ENCODE measurements around the gene LYZL4. TPM values are rescaled to one million over a fixed set of nuclear protein-coding genes. Genes with fewer than 3 reads are reported as not detected.

LYZL4 gene
- total RNA-seq, 4 donors from 2014 or later = not detected

DNA sequence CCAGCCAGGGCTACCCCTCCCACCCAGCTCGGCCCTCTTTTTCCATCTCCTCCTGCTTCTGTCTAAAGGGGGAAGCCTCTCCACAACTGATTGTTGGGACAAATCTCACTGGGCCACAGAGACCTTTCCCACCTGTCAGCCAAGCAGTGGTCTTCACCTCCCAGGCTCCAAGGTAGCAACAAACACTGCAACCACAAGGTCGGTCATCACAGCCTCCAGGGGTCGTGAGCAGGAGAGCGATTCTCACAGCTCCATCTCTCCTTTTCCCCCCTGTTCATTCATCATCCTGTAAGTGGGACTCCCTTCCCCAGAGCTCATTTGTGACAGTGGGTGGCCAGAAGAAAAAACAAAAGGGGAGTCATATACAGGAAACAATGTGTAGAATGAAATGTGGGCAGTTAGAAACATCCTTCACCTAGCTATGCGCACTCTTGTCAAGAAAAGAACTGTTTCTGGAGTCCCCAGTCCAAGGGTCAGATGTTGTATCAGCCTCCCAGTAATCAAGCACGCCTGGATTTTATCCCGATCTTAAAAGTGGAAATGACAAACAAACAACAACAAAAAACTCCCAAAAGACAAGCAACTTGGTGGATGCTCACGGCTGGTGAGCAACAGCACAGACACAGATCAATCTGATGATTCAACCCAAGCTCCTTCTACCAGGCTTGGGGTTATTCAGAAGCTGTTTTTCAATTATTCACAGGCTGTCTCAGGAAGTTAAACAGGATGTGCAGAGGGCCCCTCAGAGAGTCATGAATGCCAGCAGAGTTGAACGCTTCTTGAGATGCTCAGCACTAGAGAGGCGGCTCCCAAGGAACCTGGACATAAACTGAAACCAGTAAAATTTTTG is 22.4 kb downstream of the LYZL4 start:
- Histone ChIP-seq H3K36me3 (no peaks in the 10 kb centered on the region), H3K27me3 (peaks cover 0 to 37% (median 0%) of the 10 kb centered on the region in 4 donors), H3K4me1 (no peaks in the 10 kb centered on the region), H3K9me3 (no peaks in the 10 kb centered on the region), H3K27ac (no peak overlapping the region), H3K4me3 (no peak overlapping the region)
- intact Hi-C loops (cut with DNase I) = no loop called here
- WGBS, 2 donors = 47 to 58% methylated on average over 9 to 10 of the region's 10 CpGs
- no peak for TF ChIP-seq POLR2A (IDR thresholded peaks at IDR 0.05)
- DNase-seq = no peak

DNA sequence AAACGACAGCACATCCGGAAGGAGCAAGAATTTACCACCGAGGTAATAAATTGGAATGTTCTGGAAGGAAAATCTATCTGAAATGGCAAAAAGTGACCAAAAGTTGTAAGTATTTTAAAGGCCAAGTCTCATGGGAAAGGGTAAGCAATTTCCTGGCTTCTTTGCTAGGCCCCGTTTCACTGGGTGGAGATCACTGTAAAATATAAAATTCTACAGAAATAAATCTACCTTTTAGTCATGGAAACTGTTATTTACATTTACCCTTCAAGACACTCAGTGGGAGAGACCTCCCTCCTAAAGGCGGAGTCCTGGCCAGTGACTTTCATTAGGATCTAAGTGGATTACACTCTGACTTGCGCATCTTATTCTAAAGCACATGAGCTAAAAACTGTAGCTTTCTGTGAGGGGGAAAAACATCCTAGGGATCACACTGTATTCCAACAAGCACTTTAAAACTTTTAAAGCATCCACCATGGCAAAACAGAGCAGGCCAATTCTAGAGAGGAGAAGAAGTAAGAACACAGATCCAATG is 28.8 kb downstream of the LYZL4 start:
- Histone ChIP-seq H3K4me1 (peaks cover 0 to 1% (median 0%) of the 10 kb centered on the region in 3 donors), H3K9me3 (no peaks in the 10 kb centered on the region), H3K36me3 (no peaks in the 10 kb centered on the region), H3K27me3 (peaks cover 0 to 6% (median 0%) of the 10 kb centered on the region in 4 donors), H3K4me3 (no peak overlapping the region), H3K27ac (no peak overlapping the region)
- intact Hi-C loops (cut with DNase I) = no loop called here
- WGBS, 2 donors = 90 to 91% methylated on average over 6 of the region's 6 CpGs
- TF ChIP-seq, protein P1, sequence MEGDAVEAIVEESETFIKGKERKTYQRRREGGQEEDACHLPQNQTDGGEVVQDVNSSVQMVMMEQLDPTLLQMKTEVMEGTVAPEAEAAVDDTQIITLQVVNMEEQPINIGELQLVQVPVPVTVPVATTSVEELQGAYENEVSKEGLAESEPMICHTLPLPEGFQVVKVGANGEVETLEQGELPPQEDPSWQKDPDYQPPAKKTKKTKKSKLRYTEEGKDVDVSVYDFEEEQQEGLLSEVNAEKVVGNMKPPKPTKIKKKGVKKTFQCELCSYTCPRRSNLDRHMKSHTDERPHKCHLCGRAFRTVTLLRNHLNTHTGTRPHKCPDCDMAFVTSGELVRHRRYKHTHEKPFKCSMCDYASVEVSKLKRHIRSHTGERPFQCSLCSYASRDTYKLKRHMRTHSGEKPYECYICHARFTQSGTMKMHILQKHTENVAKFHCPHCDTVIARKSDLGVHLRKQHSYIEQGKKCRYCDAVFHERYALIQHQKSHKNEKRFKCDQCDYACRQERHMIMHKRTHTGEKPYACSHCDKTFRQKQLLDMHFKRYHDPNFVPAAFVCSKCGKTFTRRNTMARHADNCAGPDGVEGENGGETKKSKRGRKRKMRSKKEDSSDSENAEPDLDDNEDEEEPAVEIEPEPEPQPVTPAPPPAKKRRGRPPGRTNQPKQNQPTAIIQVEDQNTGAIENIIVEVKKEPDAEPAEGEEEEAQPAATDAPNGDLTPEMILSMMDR (IDR thresholded peaks at IDR 0.05) = no peak
- no peak for TF ChIP-seq POLR2A (IDR thresholded peaks at IDR 0.05)
- no peak for DNase-seq

DNA sequence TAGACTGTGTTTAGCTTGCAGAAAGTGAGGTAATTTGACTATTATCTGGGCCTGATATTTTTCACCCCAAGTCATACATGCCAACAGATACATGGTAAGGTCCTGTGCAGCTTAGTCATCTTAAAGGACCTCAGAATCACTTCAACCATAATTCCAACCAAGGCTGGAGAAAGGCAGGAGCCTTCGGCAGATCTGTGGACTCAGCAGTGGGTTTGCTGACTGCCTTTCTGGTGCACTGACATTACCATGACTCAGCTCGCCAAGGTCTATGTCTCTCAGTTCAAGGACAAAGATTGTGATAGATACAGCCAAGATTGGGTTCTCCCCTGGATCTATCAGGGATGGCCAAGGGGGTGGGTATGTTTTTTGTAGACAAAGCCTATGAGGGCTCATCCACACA is 32.7 kb downstream of the LYZL4 start:
- H3K36me3 ChIP-seq = no peaks in the 10 kb centered on the region
- 93 to 95% methylated on average over 2 of the region's 2 CpGs for WGBS, 2 donors
- TF ChIP-seq, protein P1 (IDR thresholded peaks at IDR 0.05) = no peak
- no peak for TF ChIP-seq POLR2A (IDR thresholded peaks at IDR 0.05)
- no peak for DNase-seq
- H3K27ac ChIP-seq = no peak overlapping the region
- H3K4me1 ChIP-seq = peaks cover 0 to 10% (median 0%) of the 10 kb centered on the region in 3 donors
- H3K9me3 ChIP-seq = no peaks in the 10 kb centered on the region
- intact Hi-C loops (cut with DNase I) = no loop called here
- peaks cover 0 to 7% (median 0%) of the 10 kb centered on the region in 4 donors for H3K27me3 ChIP-seq
- no peak overlapping the region for H3K4me3 ChIP-seq

DNA sequence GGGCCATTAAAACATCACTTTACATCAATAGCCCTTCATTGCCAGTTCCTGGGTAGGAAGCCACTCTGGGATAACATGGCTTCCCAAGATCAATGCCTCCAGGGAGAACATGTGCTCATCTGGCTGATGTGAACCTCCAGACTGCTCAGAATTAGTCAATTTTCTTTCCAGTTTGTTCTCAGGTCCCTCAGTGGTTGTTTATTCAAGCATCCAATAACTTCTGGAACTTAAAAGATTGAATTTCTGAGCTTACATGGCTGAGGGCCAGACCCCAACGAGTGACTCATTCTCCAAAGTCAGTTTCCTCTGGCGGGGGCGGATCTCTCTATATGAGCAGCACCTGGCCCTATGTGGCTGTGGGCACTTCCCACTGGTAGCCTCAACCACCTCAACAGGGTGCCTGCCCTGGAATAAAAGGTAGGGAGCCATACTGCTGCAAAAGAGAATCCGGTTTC is 34.0 kb downstream of the LYZL4 start:
- WGBS, 2 donors = 11 to 41% methylated on average over 4 of the region's 4 CpGs
- TF ChIP-seq, protein P1 (IDR thresholded peaks at IDR 0.05) = no peak
- TF ChIP-seq POLR2A (IDR thresholded peaks at IDR 0.05) = no peak
- peaks cover 0 to 10% (median 0%) of the 10 kb centered on the region in 3 donors for H3K4me1 ChIP-seq
- H3K27me3 ChIP-seq = peaks cover 0 to 18% (median 0%) of the 10 kb centered on the region in 4 donors
- no peaks in the 10 kb centered on the region for H3K9me3 ChIP-seq
- H3K36me3 ChIP-seq = no peaks in the 10 kb centered on the region
- H3K27ac ChIP-seq = no peak overlapping the region
- H3K4me3 ChIP-seq = no peak overlapping the region
- no peak for DNase-seq
- intact Hi-C loops (cut with DNase I) = no loop called here

DNA sequence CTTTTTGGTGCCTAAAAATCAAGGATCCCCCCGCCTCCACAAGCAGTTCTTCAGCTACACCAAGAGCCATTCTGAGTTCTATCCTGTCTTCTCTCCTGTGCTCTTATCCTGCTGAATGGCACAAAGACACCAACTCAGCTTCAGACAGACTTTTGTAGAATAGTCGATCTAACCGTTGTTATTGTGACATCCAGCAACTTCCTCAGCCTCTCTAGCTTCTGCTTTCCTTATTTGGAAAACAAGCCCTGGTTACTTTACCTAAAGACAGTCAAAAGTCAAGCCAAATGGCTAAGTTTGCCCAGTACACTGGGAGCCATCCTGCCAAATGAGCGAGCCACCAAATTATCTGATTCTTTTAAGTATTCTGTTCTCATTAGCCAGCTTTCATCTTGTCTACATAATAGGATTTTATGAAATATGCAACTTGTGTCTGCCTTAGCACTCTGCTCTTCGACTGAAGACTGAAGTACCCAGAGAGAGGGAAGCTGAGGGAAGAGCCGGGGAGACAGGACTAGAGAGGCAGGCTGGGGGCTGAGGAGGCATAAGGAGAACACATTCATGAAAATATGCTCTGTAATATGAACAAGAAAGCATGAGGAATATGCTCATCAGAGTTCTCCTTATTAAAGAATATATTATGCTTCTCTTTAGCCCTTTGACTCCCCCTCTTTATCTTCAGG is 35.1 kb downstream of the LYZL4 start:
- intact Hi-C loops (cut with DNase I) = no loop called here
- Histone ChIP-seq H3K4me3 (no peak overlapping the region), H3K36me3 (no peaks in the 10 kb centered on the region), H3K27ac (no peak overlapping the region), H3K4me1 (peaks cover 0 to 10% (median 0%) of the 10 kb centered on the region in 3 donors), H3K27me3 (peaks cover 0 to 18% (median 0%) of the 10 kb centered on the region in 4 donors), H3K9me3 (no peaks in the 10 kb centered on the region)
- WGBS, 2 donors = 65 to 66% methylated on average over 6 of the region's 6 CpGs
- TF ChIP-seq, protein P1 (IDR thresholded peaks at IDR 0.05) = no peak
- TF ChIP-seq POLR2A (IDR thresholded peaks at IDR 0.05) = no peak
- DNase-seq = no peak
